A204.1 (cell line): ENCODE measurements around the gene STAM2.
"Not testable (repeated sequence)": the region's sequence is repeated elsewhere in the genome, so short reads cannot be mapped to it uniquely, and the experiment has no call there.

Source experiments
- FAIRE-seq: peaks from 2 replicates; lab custom pipeline; 2012; peaks lifted over from hg19 to GRCh38; lab: Jason Lieb, UNC

The STAM2 gene

DNA sequence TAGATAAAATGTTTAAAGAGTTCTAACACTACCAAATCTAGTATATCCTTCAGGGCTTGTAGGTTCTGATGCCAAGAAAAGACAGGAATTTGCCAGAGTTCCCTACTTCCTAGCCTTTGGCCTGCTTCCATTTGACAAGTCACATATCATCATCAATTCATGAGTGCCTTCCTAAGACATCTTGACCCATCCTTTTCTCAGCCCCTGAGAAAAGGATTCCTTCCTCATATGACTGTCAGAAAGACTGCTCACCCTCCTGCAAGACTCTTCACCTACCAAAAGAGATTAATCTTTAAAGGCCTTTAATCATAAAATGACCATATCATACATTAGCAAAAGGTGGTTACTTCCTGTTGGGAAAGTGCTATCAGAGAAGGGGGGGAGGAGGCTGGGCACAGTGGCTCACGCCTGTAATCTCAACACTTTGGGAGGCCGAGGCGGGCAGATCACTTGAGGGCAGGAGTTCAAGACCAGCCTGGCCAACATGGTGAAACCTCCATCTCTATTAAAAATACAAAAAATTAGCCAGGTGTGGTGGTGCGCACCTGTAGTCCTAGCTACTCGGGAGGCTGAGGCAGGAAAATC lies 3.3 kb downstream of the STAM2 start:
- not testable (repeated sequence) for FAIRE-seq

GRCh38 chr2:152171718-152172117 lies 3.8 kb downstream of the STAM2 start:
- no peak for FAIRE-seq

GRCh38 chr2:152169158-152169557 lies 6.4 kb downstream of the STAM2 start:
- FAIRE-seq: not testable (repeated sequence)

- FAIRE-seq: not testable (repeated sequence)
These were observed 8.1 kb downstream of the STAM2 start for GRCh38 chr2:152167470-152167869.

DNA sequence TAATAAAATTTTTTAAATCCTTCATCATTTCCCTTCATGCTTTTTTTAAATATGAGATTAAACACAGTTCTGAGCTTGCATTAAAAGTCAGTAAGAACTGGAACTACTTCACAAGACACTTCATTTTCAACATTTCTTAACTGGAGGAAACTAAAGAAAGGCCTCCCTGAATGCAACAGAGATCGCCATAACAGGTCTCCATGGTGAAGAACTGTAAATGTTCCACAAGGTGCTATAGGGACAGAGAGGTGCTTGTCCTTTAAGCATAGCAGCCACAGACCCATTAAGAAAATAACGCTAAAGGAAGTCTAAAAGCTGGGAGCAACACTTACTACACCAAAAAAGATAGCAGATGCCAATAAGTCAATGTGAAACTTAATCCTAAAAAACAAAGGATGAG lies 8.5 kb downstream of the STAM2 start:
- FAIRE-seq: no peak

DNA sequence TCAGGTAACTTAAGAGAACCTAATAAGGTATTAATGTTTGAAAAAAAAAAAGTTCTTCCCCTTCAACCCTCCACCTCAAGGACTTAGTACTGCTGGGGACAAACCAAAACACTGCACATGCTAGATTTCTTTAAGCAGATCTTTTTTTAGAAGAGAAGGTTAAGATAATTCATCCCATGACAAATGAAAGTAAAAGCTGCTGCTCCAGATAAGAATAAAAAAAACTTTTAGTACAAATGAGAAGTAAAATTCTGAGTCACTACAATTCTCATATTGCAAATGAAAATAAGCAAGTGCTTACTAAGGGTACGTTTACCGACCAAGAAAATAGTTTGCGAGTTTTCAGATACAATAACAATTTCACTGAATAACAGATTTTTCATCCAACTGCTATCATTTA lies 8.9 kb downstream of the STAM2 start:
- no peak for FAIRE-seq

- no peak for FAIRE-seq
These were observed 9.8 kb downstream of the STAM2 start for GRCh38 chr2:152165780-152166179.

- no peak for FAIRE-seq
These were observed 10.3 kb downstream of the STAM2 start for GRCh38 chr2:152165306-152165705.

GRCh38 chr2:152163669-152164068 lies 11.9 kb downstream of the STAM2 start:
- FAIRE-seq: not testable (repeated sequence)

DNA sequence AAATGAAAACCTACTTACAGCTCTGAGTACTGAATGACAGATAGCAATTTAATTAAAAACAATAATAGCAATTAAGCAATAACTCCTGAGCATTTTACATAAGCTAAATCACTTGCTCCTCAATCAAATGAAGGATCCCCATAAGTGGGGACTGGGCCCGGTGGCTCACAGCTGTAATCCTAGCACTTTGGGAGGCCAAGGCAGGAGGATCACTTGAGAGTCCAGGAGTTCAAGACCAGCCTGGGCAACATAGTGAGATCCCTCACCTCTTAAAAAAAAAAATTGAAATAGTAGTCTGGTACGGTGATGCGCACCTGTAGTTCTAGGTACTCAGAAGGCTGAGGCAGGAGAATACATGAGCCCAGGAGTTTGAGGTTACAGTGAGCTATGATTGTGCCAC lies 13.4 kb downstream of the STAM2 start:
- FAIRE-seq: no peak

DNA sequence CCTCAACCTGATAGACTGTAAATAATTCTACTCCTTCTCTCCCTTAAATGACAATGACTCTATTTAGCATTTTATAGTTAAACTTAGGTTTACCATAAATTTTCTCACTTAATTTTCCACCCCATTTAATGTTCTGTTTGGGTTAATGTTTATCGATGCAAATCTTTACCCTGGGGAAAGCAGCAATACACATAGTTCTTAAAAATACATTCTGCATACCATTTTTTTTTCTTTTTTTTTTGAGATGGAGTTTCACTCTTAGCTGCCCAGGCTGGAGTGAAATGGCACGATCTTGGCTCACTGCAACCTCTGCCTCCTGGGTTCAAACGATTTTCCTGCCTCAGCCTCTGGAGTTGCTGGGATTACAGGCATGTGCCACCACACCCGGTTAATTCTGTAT lies 14.0 kb downstream of the STAM2 start:
- no peak for FAIRE-seq

- not testable (repeated sequence) for FAIRE-seq
These were observed 15.2 kb downstream of the STAM2 start for GRCh38 chr2:152160378-152160777.

DNA sequence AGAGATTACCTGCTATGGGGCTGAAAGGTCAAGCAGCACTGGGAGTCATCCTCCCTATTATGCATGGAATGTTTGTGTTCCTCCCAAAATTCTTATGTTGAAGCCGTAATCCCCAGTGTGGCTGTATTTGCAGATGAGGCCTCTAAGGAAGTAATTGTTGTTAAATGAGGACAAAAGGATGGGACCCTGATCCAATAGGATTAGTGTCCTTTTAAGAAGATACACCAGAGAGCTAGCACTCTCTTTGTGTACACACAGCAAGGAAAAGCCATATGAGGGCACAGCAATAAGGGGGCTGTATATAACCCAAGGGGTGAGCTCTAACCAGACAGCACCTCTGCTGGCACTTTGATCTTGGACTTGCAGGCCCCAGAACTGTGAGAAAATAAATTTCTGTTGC lies 18.3 kb downstream of the STAM2 start:
- FAIRE-seq: no peak

DNA sequence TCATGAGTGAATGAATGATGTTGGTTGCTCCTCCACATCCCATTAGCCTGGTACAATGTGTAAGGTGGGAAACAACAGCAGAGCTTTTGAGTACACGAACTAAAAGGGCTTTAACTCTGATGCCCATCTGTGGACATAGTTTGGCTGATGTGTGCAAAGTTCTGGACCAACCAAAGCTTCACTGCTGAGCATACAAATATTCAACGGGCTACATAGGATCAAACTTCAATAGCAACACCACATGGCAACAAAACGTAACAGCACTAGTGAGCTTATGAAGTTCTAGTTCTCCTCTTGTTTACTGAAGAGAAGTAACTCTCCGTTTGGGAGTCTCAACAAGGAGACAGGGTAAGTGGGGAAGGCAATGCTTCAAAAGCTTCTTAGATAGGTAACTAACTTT lies 20.4 kb downstream of the STAM2 start:
- no peak for FAIRE-seq

DNA sequence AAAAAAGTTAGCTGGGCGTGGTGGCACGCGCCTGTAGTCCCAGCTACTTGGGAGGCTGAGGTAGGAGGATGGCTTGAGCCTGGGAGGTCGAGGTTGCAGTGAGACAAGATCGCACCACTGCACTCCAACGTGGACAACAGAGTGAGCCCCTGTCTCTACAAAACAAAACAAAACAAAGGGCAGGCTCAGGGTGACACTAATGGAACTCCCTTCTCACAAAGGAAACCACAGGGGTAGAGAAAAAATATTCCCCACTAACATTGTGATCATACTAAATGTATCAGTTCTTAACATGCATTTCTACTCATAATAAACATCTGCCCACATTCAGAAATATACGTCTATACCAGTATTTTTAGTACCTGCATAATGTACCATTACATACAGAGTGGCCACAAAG lies 21.1 kb downstream of the STAM2 start:
- FAIRE-seq: no peak

GRCh38 chr2:152134488-152135280 lies 40.9 kb downstream of the STAM2 start:
- no peak for FAIRE-seq

- peak; percentile 46 for FAIRE-seq
These were observed 43.3 kb downstream of the STAM2 start for GRCh38 chr2:152132306-152132705.

GRCh38 chr2:152127628-152128027 lies 47.9 kb downstream of the STAM2 start:
- FAIRE-seq: no peak

DNA sequence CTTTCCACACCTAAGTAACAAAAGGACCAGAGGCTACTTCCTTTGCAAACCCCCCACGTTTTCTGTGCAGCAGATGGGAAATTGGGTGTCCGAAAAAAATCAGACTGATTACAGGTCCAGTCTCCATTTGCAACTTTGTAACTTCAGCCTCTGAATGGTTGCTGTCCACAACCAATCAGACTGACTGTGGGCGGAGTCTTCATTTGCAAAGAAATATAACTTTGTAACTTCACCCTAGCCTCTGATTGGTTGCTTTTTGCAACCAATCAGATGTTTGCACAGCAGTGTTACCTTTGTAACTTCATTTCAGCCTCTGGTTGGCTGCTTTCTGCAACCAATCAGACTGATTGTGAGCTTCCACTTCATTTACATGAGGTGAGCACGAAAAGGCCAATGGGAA lies 48.9 kb downstream of the STAM2 start:
- FAIRE-seq: no peak

DNA sequence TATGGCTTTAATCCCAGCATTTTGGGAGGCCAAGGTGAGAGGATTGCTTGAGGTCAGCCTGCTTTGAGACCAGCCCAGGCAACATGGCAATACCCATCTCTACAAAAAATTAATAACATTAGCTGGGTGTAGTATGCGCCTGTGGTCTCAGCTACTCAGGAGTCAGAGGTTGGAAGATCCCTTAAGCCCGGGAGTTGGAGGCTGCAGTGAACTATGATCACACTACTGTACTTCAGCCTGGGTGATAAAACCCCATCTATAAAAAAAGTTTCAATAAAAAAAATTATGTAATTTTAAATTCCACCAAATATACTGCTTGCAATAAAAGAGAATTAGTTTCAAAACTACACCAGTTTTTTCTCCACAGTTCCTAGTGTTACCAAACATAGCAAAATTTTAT lies 53.4 kb downstream of the STAM2 start:
- FAIRE-seq: no peak

DNA sequence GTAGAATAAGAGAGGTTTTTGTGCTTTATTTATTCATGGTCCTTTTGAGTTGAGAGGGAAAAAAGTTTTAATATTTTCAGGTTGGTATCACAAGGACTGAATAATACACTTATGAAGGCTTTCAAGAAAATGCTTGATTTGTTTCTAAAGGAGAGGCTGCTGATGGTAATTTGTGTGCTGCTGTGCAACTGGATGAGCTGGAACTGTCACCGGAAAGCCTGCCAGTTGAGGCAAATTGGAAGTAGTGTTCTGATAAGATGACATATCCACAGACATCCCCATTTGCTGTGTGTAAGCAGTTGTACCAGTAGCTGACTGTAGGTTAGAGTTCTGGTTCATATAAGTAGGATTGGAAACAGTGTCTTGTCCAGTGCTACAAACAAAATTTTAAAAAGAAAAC lies 55.1 kb downstream of the STAM2 start:
- no peak for FAIRE-seq

GRCh38 chr2:152115952-152116351 lies 59.6 kb downstream of the STAM2 start:
- FAIRE-seq: no peak

GRCh38 chr2:152114366-152114765 lies 61.2 kb downstream of the STAM2 start:
- no peak for FAIRE-seq

- FAIRE-seq: not testable (repeated sequence)
These were observed 68.4 kb downstream of the STAM2 start for GRCh38 chr2:152107140-152107539.
